ENCODE measurements around the gene RAPH1.

The RAPH1 gene

GRCh38 chr2:203484266-203485112 lies 50.6 kb downstream of the RAPH1 start:
- peak; percentile 42 for DNase-seq (ENCODE audit: low read depth, low spot score)

- no peak for DNase-seq (ENCODE audit: low read depth, low spot score)
Measured at GRCh38 chr2:203480623-203481022, 54.5 kb downstream of the RAPH1 start.

- DNase-seq (ENCODE audit: low read depth, low spot score), result no peak
Measured at GRCh38 chr2:203476881-203477280, 58.2 kb downstream of the RAPH1 start.

- DNase-seq (ENCODE audit: low read depth, low spot score), result no peak
Measured at GRCh38 chr2:203471323-203471722, 63.8 kb downstream of the RAPH1 start.

GRCh38 chr2:203470371-203470770 lies 64.7 kb downstream of the RAPH1 start:
- DNase-seq (ENCODE audit: low read depth, low spot score), result no peak

GRCh38 chr2:203469546-203469945 lies 65.6 kb downstream of the RAPH1 start:
- DNase-seq (ENCODE audit: low read depth, low spot score), result no peak

GRCh38 chr2:203463266-203463678 lies 71.8 kb downstream of the RAPH1 start:
- DNase-seq (ENCODE audit: low read depth, low spot score), result no peak

GRCh38 chr2:203462308-203462707 lies 72.8 kb downstream of the RAPH1 start:
- DNase-seq (ENCODE audit: low read depth, low spot score), result no peak

GRCh38 chr2:203461746-203462145 lies 73.4 kb downstream of the RAPH1 start:
- no peak for DNase-seq (ENCODE audit: low read depth, low spot score)

GRCh38 chr2:203455209-203455608 lies 79.9 kb downstream of the RAPH1 start:
- DNase-seq (ENCODE audit: low read depth, low spot score), result no peak

- no peak for DNase-seq (ENCODE audit: low read depth, low spot score)
Measured at GRCh38 chr2:203453858-203454451, 81.1 kb downstream of the RAPH1 start.

GRCh38 chr2:203451689-203452088 lies 83.4 kb downstream of the RAPH1 start:
- no peak for DNase-seq (ENCODE audit: low read depth, low spot score)

- DNase-seq (ENCODE audit: low read depth, low spot score), result no peak
Measured at GRCh38 chr2:203451011-203451410, 84.1 kb downstream of the RAPH1 start.

GRCh38 chr2:203450561-203450960 lies 84.5 kb downstream of the RAPH1 start:
- DNase-seq (ENCODE audit: low read depth, low spot score), result no peak

- no peak for DNase-seq (ENCODE audit: low read depth, low spot score)
Measured at GRCh38 chr2:203446780-203447179, 88.3 kb downstream of the RAPH1 start.

- DNase-seq (ENCODE audit: low read depth, low spot score), result no peak
Measured at GRCh38 chr2:203446071-203446481, 89.0 kb downstream of the RAPH1 start.

GRCh38 chr2:203444738-203445137 lies 90.4 kb downstream of the RAPH1 start:
- no peak for DNase-seq (ENCODE audit: low read depth, low spot score)

GRCh38 chr2:203442463-203442862 lies 92.6 kb downstream of the RAPH1 start:
- DNase-seq (ENCODE audit: low read depth, low spot score), result no peak

GRCh38 chr2:203441463-203441862 lies 93.6 kb downstream of the RAPH1 start:
- no peak for DNase-seq (ENCODE audit: low read depth, low spot score)

GRCh38 chr2:203440671-203441070 lies 94.4 kb downstream of the RAPH1 start:
- no peak for DNase-seq (ENCODE audit: low read depth, low spot score)

GRCh38 chr2:203438528-203438927 lies 96.6 kb downstream of the RAPH1 start:
- DNase-seq (ENCODE audit: low read depth, low spot score), result no peak

- no peak for DNase-seq (ENCODE audit: low read depth, low spot score)
Measured at GRCh38 chr2:203437511-203437910, 97.6 kb downstream of the RAPH1 start.

- no peak for DNase-seq (ENCODE audit: low read depth, low spot score)
Measured at GRCh38 chr2:203436496-203436895, 98.6 kb downstream of the RAPH1 start.

Measured in iPS DF 19.7 (cell line).